ENCODE data around the gene PDC.
"Not testable (repeated sequence)": the region's sequence is repeated elsewhere in the genome, so short reads cannot be mapped to it uniquely, and the experiment has no call there.

The PDC gene

DNA sequence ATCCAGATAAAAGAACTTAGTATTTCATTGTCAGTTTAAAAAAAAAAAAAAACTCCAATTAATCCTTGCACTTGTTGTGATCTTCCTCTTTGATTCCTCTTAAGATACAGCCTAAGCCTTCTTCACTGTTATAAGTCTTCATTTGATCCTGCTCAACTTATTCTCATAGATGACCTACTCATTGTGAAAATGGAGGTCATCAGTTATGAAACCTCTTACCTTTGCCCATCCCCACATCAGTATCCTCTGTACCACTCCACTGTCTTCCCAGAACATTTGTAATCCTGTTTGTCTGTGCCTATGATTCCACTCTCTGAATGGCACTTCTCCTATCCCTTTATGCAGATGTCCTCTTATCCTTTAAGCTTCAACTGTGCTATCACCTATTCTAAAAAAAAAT lies 57.3 kb downstream of the PDC start:
- H4K20me1 ChIP-seq (ENCODE audit: insufficient read depth, low read length): no peaks in the 10 kb centered on the region
- H3K4me3 ChIP-seq (ENCODE audit: low read length): no peak overlapping the region
- H3K27ac ChIP-seq (ENCODE audit: low read length): no peak overlapping the region
- no peaks in the 10 kb centered on the region for H3K9me3 ChIP-seq (replicated peaks; ENCODE audit: insufficient read depth, low read length)
- no peak for DNase-seq
- H3K36me3 ChIP-seq (replicated peaks; ENCODE audit: insufficient read depth, low read length): no peaks in the 10 kb centered on the region; the same call in 1 of the 2 replicates
- H3K4me2 ChIP-seq (ENCODE audit: low read depth, low read length): no peak overlapping the region
- H2AFZ ChIP-seq (ENCODE audit: low read length): no peak overlapping the region
- no peak overlapping the region for H3K9ac ChIP-seq (ENCODE audit: low read length)
- TF ChIP-seq EZH2phosphoT487 (IDR thresholded peaks at IDR 0.05; ENCODE audit: low read length) (no peak), EZH2 (optimal IDR thresholded peaks at IDR 0.05; ENCODE audit: low read depth, low read length) (no peak)
- TF ChIP-seq, protein P1, sequence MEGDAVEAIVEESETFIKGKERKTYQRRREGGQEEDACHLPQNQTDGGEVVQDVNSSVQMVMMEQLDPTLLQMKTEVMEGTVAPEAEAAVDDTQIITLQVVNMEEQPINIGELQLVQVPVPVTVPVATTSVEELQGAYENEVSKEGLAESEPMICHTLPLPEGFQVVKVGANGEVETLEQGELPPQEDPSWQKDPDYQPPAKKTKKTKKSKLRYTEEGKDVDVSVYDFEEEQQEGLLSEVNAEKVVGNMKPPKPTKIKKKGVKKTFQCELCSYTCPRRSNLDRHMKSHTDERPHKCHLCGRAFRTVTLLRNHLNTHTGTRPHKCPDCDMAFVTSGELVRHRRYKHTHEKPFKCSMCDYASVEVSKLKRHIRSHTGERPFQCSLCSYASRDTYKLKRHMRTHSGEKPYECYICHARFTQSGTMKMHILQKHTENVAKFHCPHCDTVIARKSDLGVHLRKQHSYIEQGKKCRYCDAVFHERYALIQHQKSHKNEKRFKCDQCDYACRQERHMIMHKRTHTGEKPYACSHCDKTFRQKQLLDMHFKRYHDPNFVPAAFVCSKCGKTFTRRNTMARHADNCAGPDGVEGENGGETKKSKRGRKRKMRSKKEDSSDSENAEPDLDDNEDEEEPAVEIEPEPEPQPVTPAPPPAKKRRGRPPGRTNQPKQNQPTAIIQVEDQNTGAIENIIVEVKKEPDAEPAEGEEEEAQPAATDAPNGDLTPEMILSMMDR (IDR thresholded peaks at IDR 0.05; ENCODE audit: low read length): no peak
- no peaks in the 10 kb centered on the region for H3K9me2 ChIP-seq (replicated peaks; ENCODE audit: insufficient read depth, low read length)
- no peaks in the 10 kb centered on the region for H3K27me3 ChIP-seq (replicated peaks; ENCODE audit: insufficient read depth, low read length)
- peaks cover 17% of the 10 kb centered on the region for H3K4me1 ChIP-seq (ENCODE audit: low read length)
- H3F3A ChIP-seq (ENCODE audit: insufficient read depth, low read length): peaks cover 15% of the 10 kb centered on the region
- no peaks in the 10 kb centered on the region for H3K79me2 ChIP-seq (ENCODE audit: low read length)

DNA sequence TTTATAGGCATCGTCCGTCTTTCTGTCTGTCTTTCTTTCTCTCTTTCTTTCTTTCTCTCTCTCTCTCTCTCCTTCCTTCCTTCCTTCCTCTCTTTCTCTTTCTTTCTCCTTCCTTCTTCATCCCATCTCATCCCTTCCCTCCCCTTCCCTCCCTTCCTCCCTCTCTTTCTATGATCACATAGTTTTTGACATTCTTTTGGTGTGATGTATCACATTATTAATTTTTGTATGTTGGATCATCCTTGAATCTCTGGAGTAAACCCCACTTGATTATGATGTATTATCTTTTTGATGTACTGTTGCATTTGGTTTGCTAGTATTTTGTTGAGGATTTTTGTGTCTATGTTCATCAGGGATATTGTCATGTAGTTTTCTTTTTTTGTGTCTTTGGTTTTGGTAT lies 59.5 kb downstream of the PDC start:
- not testable (repeated sequence) for H2AFZ ChIP-seq (ENCODE audit: low read length); H3K27ac ChIP-seq (ENCODE audit: low read length); H3K36me3 ChIP-seq (replicated peaks; ENCODE audit: insufficient read depth, low read length)

More for the DNA sequence above, 59.5 kb downstream of the PDC start:
- not testable (repeated sequence) for H3K4me2 ChIP-seq (ENCODE audit: low read depth, low read length); DNase-seq; H3K79me2 ChIP-seq (ENCODE audit: low read length); H3K9me2 ChIP-seq (replicated peaks; ENCODE audit: insufficient read depth, low read length); H3K9ac ChIP-seq (ENCODE audit: low read length); H3K4me3 ChIP-seq (ENCODE audit: low read length); H3K27me3 ChIP-seq (replicated peaks; ENCODE audit: insufficient read depth, low read length); H3F3A ChIP-seq (ENCODE audit: insufficient read depth, low read length); H3K9me3 ChIP-seq (replicated peaks; ENCODE audit: insufficient read depth, low read length); H4K20me1 ChIP-seq (ENCODE audit: insufficient read depth, low read length)
- peaks cover 12% of the 10 kb centered on the region for H3K4me1 ChIP-seq (ENCODE audit: low read length)
